ENCODE measurements around the gene ATG3.

ATG3 gene

GRCh38 chr3:112606098-112606497 lies 44.3 kb upstream of the ATG3 start:
- H3K27ac ChIP-seq (ENCODE audit: low read depth, low read length), result no peak overlapping the region
- H3K79me2 ChIP-seq (ENCODE audit: control insufficient read depth, low read length), result no peaks in the 10 kb centered on the region
- H3K9me3 ChIP-seq (ENCODE audit: control insufficient read depth, insufficient read depth, low read length), result no peaks in the 10 kb centered on the region
- no peaks in the 10 kb centered on the region for H3K4me1 ChIP-seq (ENCODE audit: control insufficient read depth, low read length)
- H3K4me3 ChIP-seq (ENCODE audit: low read length), result no peak overlapping the region
- H3K9me2 ChIP-seq (replicated peaks; ENCODE audit: control insufficient read depth, low read length), result no peaks in the 10 kb centered on the region
- H3K27me3 ChIP-seq (ENCODE audit: control insufficient read depth, low read length), result peaks cover 3% of the 10 kb centered on the region; the same call in 1 of the 2 replicates
- no peaks in the 10 kb centered on the region for H3F3A ChIP-seq (ENCODE audit: control insufficient read depth, insufficient read depth)
- TF ChIP-seq CTCF (IDR thresholded peaks at IDR 0.05; ENCODE audit: low read depth, low read length, poor library complexity, severe bottlenecking) (no peak), EZH2phosphoT487 (IDR thresholded peaks at IDR 0.05; ENCODE audit: borderline replicate concordance, low read length) (no peak)
- H4K20me1 ChIP-seq (ENCODE audit: control insufficient read depth, insufficient read depth, low read depth, low read length), result no peaks in the 10 kb centered on the region
- no peaks in the 10 kb centered on the region for H3K36me3 ChIP-seq (ENCODE audit: control insufficient read depth, low read length)
- H3K4me2 ChIP-seq (ENCODE audit: low read length), result no peak overlapping the region

GRCh38 chr3:112605285-112605684 lies 43.5 kb upstream of the ATG3 start:
- Histone ChIP-seq H3K9me2 (replicated peaks; ENCODE audit: control insufficient read depth, low read length) (no peaks in the 10 kb centered on the region), H3K4me3 (ENCODE audit: low read length) (no peak overlapping the region), H3K4me2 (ENCODE audit: low read length) (no peak overlapping the region), H3K27me3 (ENCODE audit: control insufficient read depth, low read length) (peaks cover 3% of the 10 kb centered on the region; the same call in 1 of the 2 replicates), H3K27ac (ENCODE audit: low read depth, low read length) (no peak overlapping the region), H3K79me2 (ENCODE audit: control insufficient read depth, low read length) (no peaks in the 10 kb centered on the region), H3K9me3 (ENCODE audit: control insufficient read depth, insufficient read depth, low read length) (no peaks in the 10 kb centered on the region), H3F3A (ENCODE audit: control insufficient read depth, insufficient read depth) (no peaks in the 10 kb centered on the region), H3K4me1 (ENCODE audit: control insufficient read depth, low read length) (no peaks in the 10 kb centered on the region), H4K20me1 (ENCODE audit: control insufficient read depth, insufficient read depth, low read depth, low read length) (no peaks in the 10 kb centered on the region), H3K36me3 (ENCODE audit: control insufficient read depth, low read length) (no peaks in the 10 kb centered on the region)
- TF ChIP-seq CTCF (IDR thresholded peaks at IDR 0.05; ENCODE audit: low read depth, low read length, poor library complexity, severe bottlenecking) (no peak), EZH2phosphoT487 (IDR thresholded peaks at IDR 0.05; ENCODE audit: borderline replicate concordance, low read length) (no peak)

- H3K27me3 ChIP-seq (ENCODE audit: control insufficient read depth, low read length), result peaks cover 3% of the 10 kb centered on the region; the same call in 1 of the 2 replicates
- H3K36me3 ChIP-seq (ENCODE audit: control insufficient read depth, low read length), result no peaks in the 10 kb centered on the region
- no peaks in the 10 kb centered on the region for H3K9me3 ChIP-seq (ENCODE audit: control insufficient read depth, insufficient read depth, low read length)
- no peaks in the 10 kb centered on the region for H3K4me1 ChIP-seq (ENCODE audit: control insufficient read depth, low read length)
- no peaks in the 10 kb centered on the region for H3K9me2 ChIP-seq (replicated peaks; ENCODE audit: control insufficient read depth, low read length)
- no peak overlapping the region for H3K4me2 ChIP-seq (ENCODE audit: low read length)
- H4K20me1 ChIP-seq (ENCODE audit: control insufficient read depth, insufficient read depth, low read depth, low read length), result no peaks in the 10 kb centered on the region
- H3K4me3 ChIP-seq (ENCODE audit: low read length), result no peak overlapping the region
- H3K79me2 ChIP-seq (ENCODE audit: control insufficient read depth, low read length), result no peaks in the 10 kb centered on the region
- no peak overlapping the region for H3K27ac ChIP-seq (ENCODE audit: low read depth, low read length)
- H3F3A ChIP-seq (ENCODE audit: control insufficient read depth, insufficient read depth), result no peaks in the 10 kb centered on the region
- TF ChIP-seq CTCF (IDR thresholded peaks at IDR 0.05; ENCODE audit: low read depth, low read length, poor library complexity, severe bottlenecking), result no peak
- no peak for TF ChIP-seq EZH2phosphoT487 (IDR thresholded peaks at IDR 0.05; ENCODE audit: borderline replicate concordance, low read length)
Observed at GRCh38 chr3:112604536-112604935, 42.8 kb upstream of the ATG3 start.

Measured in DOHH2 (cell line).